Endothelial cell of umbilical vein (primary cell): ENCODE measurements around the gene CAPN12. TPM values are rescaled to one million over a fixed set of nuclear protein-coding genes. Genes with fewer than 3 reads are reported as not detected.
"Not testable (repeated sequence)": the region's sequence is repeated elsewhere in the genome, so short reads cannot be mapped to it uniquely, and the experiment has no call there.

Experiments
- BruUV-seq: library from RNA; stranded (reverse); fragments of 400-500 nt; replicated peaks from 2 replicates; lab custom pipeline; 2021; lab: Mats Ljungman, UMichigan
- CTCF ChIA-PET: fragments of 300-600, 350-600 bp; sonication (Branson Sonifier 250); formaldehyde crosslinking; loops from one replicate; lab custom pipeline; 2021; ENCODE audit warnings: antibody characterized with exemption, inconsistent platforms; lab: Charles Lee
- POLR2A ChIA-PET: fragments of 300-600, 350-600 bp; sonication (Branson Sonifier 250); formaldehyde crosslinking; loops from one replicate; lab custom pipeline; 2021; ENCODE audit warnings: antibody characterized with exemption, inconsistent platforms; lab: Charles Lee
- DNase-seq: peaks from one replicate; pipeline ENCODE4 v3.0.0-alpha.2; 2011; ENCODE audit warnings: low read depth, low spot score
- FAIRE-seq: peaks from 2 replicates; lab custom pipeline; 2011; peaks lifted over from hg19 to GRCh38; lab: Jason Lieb, UNC
- H2AFZ ChIP-seq: 2 replicates; pipeline ENCODE4 v1.6.0; 2012; ENCODE audit warnings: low read depth, low read length, control low read depth, inconsistent platforms
- H3K27ac ChIP-seq: 2 replicates; pipeline ENCODE4 v1.5.1; 2011; ENCODE audit warnings: low read depth, mild to moderate bottlenecking, control low read depth, low read length, moderate library complexity; ENCODE audit not compliant: insufficient read depth
- H3K27me3 ChIP-seq, 2 experiments: 2 replicates each; pipeline versions ENCODE4 v1.6.0 to v1.6.1; 2011; ENCODE audit warnings: low read length in 2 of 2, mixed read lengths in 1 of 2; ENCODE audit not compliant: control insufficient read depth in 2 of 2, insufficient read depth in 2 of 2
- H3K36me3 ChIP-seq, 2 experiments: 2 replicates in 1 of 2; 3 replicates in 1 of 2; pipeline ENCODE4 v1.5.1; 2011; ENCODE audit warnings: low read length in 2 of 2, mild to moderate bottlenecking in 1 of 2, moderate library complexity in 1 of 2; ENCODE audit not compliant: control insufficient read depth in 2 of 2, insufficient read depth in 2 of 2; ENCODE audit errors: extremely low read depth in 1 of 2
- H3K4me1 ChIP-seq: 3 replicates; pipeline ENCODE4 v1.5.1; 2011; ENCODE audit warnings: mild to moderate bottlenecking, low read length; ENCODE audit not compliant: control insufficient read depth, insufficient read depth; ENCODE audit errors: extremely low read depth
- H3K4me2 ChIP-seq: 2 replicates; pipeline ENCODE4 v1.6.1; 2011; ENCODE audit warnings: low read length, control low read depth, mixed read lengths; ENCODE audit not compliant: insufficient read depth
- H3K4me3 ChIP-seq, 3 experiments: fragments of 200-600 bp in 1 of 3; sonication (generic), shearing (Covaris generic) in 1 of 3; replicated peaks in 1 of 3; 2 replicates each; pipeline ENCODE4 v1.5.1; 2011 to 2016; ENCODE audit warnings: control low read depth in 3 of 3, low read length in 3 of 3, mild to moderate bottlenecking in 2 of 3, inconsistent platforms in 1 of 3, low read depth in 1 of 3, moderate library complexity in 1 of 3; ENCODE audit not compliant: insufficient read depth in 1 of 3
- H3K79me2 ChIP-seq: 2 replicates; pipeline ENCODE4 v1.6.0; 2012; ENCODE audit warnings: low read length, inconsistent platforms; ENCODE audit not compliant: control insufficient read depth, insufficient read depth
- H3K9ac ChIP-seq: replicated peaks from 2 replicates; pipeline ENCODE3; 2011; ENCODE audit warnings: low read length, control low read depth; ENCODE audit not compliant: insufficient read depth; ENCODE audit errors: extremely low read depth
- H3K9me1 ChIP-seq: replicated peaks from 3 replicates; pipeline ENCODE4 v1.6.0; 2011; ENCODE audit warnings: mild to moderate bottlenecking, low read length; ENCODE audit not compliant: control insufficient read depth, insufficient read depth; ENCODE audit errors: extremely low read depth
- H3K9me3 ChIP-seq: replicated peaks from 2 replicates; pipeline ENCODE4 v1.5.1; 2012; ENCODE audit warnings: low read length, inconsistent platforms; ENCODE audit not compliant: control insufficient read depth, insufficient read depth
- H4K20me1 ChIP-seq: replicated peaks from 2 replicates; pipeline ENCODE3; 2011; ENCODE audit warnings: mild to moderate bottlenecking, low read length; ENCODE audit not compliant: control insufficient read depth, insufficient read depth; ENCODE audit errors: extremely low read depth
- JUN ChIP-seq: IDR thresholded peaks from 2 replicates; pipeline ENCODE4 v1.6.1; 2011; ENCODE audit warnings: borderline replicate concordance, low read depth; ENCODE audit not compliant: insufficient read length, insufficient read depth
- MYC ChIP-seq: IDR thresholded peaks from one replicate; pipeline ENCODE4 v1.6.1; 2011; ENCODE audit warnings: mild to moderate bottlenecking, low read depth, low read length
- dilution Hi-C: fragments of 300-500 bp; cut with MboI; formaldehyde crosslinking; loops from one replicate; pipeline ENCODE4 v1.15.0; 2019; ENCODE audit warnings: low sequenced_read_pairs; ENCODE audit not compliant: extremely low pct_ligation_motif_present
- intact Hi-C: fragments of 100-400 bp; cut with micrococcal nuclease; formaldehyde crosslinking; loops from one replicate; pipeline ENCODE4 v1.10.0; 2022
- polyA plus RNA-seq, 4 experiments: library from polyadenylated mRNA; depleted of rRNA in 3 of 4; stranded (reverse) in 3 of 4; unstranded in 1 of 4; fragments of >200 nt; gene quantifications; 2 replicates each; pipeline versions ENCODE4 v1.2.1 to v1.2.3, GENCODE V29; 2011 to 2012; ENCODE audit warnings: missing spikeins in 1 of 4
- total RNA-seq: library from RNA; stranded (reverse); gene quantifications from 2 replicates; pipeline ENCODE4 v1.2.3, GENCODE V29; 2021

The CAPN12 gene
- total and polyA plus RNA-seq, 2 donors (not counting 3 experiments of a cell fraction or from before 2014, with no cell fraction given) = 0.35 TPM; not detected in 1

DNA sequence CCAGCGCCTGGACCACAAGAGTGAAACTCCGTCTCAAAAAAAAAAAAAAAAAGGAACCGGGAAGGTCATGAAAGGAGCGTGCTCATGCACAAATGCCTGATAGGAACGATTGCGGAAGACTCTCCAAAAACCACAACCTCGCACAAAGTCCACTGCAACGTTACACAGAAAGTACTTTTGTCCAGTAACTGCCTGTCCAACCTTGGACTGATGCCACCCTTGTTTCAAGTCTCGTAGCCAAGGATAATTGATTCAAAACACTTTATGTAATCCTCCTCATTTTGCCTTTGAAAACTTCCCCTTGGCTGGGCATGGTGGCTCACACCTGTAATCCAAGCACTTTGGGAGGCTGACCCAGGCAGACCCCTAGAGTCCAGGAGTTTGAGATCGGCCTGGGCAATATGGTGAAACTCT, 15.3 kb upstream of the CAPN12 start:
- H3K4me3 ChIP-seq = no peak overlapping the region
- TF ChIP-seq JUN (no peak), MYC (no peak)
- no peaks in the 10 kb centered on the region for H4K20me1 ChIP-seq
- intact Hi-C loops (no loop called here), dilution Hi-C loops (no loop called here)
- H3K9me1 ChIP-seq = no peaks in the 10 kb centered on the region
- ChIA-PET CTCF (no interaction called here), POLR2A (no interaction called here)
- no peak overlapping the region for H3K4me2 ChIP-seq
- no peaks in the 10 kb centered on the region for H3K36me3 ChIP-seq
- FAIRE-seq (no peak), DNase-seq (no peak)
- H3K79me2 ChIP-seq = no peaks in the 10 kb centered on the region
- H3K9ac ChIP-seq = no peak overlapping the region
- no peaks in the 10 kb centered on the region for H3K4me1 ChIP-seq
- no peak overlapping the region for H3K27ac ChIP-seq
- BruUV-seq = no TSS peak
- no peak overlapping the region for H2AFZ ChIP-seq
- H3K9me3 ChIP-seq = no peaks in the 10 kb centered on the region
- no peaks in the 10 kb centered on the region for H3K27me3 ChIP-seq

DNA sequence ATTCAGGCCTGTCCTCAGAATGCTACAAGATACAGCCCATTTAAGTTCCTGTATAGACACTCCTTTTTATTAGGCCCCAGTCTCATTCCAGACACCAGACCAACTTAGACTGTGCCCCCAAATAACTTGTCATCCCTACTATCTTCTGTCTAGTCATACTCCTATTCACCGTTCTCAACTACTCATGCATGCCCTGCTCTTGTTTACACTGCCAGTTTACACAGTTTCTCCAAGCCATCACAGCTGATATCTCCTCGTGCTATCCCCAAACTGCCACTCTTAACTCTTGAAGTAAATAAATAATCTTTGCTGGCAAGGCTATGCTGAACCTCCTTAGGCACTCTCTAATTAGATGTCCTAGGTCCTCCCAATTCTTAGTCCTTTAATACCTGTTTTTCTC, 9.9 kb upstream of the CAPN12 start:
- H3K9me1 ChIP-seq, CTCF ChIA-PET, H3K4me1 ChIP-seq, BruUV-seq, H3K4me3 ChIP-seq, H2AFZ ChIP-seq, intact Hi-C loops, H3K4me2 ChIP-seq, DNase-seq, H3K79me2 ChIP-seq, FAIRE-seq, H3K9ac ChIP-seq, H3K36me3 ChIP-seq, POLR2A ChIA-PET, H3K9me3 ChIP-seq, H4K20me1 ChIP-seq, H3K27ac ChIP-seq, dilution Hi-C loops, H3K27me3 ChIP-seq: not testable (repeated sequence)

GRCh38 chr19:38753783-38754182, 9.5 kb upstream of the CAPN12 start:
- H4K20me1 ChIP-seq, CTCF ChIA-PET, H3K9me3 ChIP-seq, H3K9me1 ChIP-seq, H3K9ac ChIP-seq, H3K4me1 ChIP-seq, H3K27me3 ChIP-seq, DNase-seq, FAIRE-seq, H3K4me3 ChIP-seq, H3K4me2 ChIP-seq, H3K36me3 ChIP-seq, H3K27ac ChIP-seq, intact Hi-C loops, BruUV-seq, H3K79me2 ChIP-seq, H2AFZ ChIP-seq, dilution Hi-C loops, POLR2A ChIA-PET: not testable (repeated sequence)
